ENCODE results near the gene FBXL12.
"Not testable (repeated sequence)": the region's sequence is repeated elsewhere in the genome, so short reads cannot be mapped to it uniquely, and the experiment has no call there.

FBXL12 gene

DNA sequence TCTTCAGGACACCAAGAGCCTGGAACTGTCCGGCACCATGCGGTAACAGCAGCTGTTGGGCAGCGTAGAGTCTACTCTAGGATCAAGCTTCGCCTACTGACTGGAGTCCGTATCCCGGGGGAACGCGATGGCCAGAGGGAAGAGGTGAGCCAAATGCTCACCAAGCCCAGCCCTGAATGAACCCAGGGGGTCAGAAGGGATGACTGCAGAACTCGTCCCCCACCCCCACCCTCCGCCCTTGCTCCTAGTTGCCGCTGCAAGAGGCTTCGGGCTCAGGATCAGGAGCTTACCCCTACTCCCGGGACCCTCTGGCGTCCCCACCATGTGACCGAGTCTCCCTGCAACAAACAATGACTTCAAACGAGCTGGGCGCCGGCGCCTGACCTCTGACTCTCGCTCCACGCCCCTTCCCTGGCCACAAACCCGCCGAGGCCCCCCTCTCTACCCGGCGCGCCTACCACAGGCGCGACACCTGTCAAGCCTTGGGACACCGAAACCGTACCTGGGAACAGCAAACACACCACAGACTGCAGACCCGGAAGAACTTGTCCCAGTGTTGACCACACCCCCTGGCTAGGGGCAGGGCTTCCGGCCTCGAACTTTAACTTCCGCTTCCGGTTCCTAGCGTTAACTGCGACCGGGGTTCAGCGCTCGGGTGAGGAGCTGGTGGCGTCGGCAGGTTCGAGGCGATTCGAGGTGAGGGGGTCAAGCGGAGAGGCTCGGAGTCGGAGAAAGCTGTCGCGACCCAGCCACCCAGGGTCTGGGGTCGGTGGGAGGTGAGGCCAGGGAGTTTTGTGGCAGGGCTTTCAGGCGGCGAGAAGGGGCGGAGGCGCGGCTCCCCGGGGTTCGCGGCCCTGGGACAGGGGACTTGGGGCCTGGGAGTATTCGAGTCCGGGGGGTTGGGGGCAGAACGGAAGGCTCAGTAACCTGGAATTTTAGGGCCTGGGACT is 8.7 kb upstream of the FBXL12 start, which contains the start of gene UBL5 (continued):
- no peak for TF ChIP-seq EGR2 (tag by site-specific recombination; IDR thresholded peaks at IDR 0.05; ENCODE audit: low read depth)
- TF ChIP-seq ZNF140 (tag by site-specific recombination; IDR thresholded peaks at IDR 0.05): no peak
- no peak for TF ChIP-seq ZNF184 (tag by site-specific recombination; IDR thresholded peaks at IDR 0.05)
- TF ChIP-seq, protein P1, sequence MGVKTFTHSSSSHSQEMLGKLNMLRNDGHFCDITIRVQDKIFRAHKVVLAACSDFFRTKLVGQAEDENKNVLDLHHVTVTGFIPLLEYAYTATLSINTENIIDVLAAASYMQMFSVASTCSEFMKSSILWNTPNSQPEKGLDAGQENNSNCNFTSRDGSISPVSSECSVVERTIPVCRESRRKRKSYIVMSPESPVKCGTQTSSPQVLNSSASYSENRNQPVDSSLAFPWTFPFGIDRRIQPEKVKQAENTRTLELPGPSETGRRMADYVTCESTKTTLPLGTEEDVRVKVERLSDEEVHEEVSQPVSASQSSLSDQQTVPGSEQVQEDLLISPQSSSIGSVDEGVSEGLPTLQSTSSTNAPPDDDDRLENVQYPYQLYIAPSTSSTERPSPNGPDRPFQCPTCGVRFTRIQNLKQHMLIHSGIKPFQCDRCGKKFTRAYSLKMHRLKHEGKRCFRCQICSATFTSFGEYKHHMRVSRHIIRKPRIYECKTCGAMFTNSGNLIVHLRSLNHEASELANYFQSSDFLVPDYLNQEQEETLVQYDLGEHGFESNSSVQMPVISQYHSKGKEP (tag by site-specific recombination; IDR thresholded peaks at IDR 0.05): no peak
- no peak for TF ChIP-seq GLIS2 (tag by site-specific recombination; IDR thresholded peaks at IDR 0.05)
- no peak for TF ChIP-seq ZNF423 (tag by site-specific recombination; IDR thresholded peaks at IDR 0.05)
- no peak for TF ChIP-seq REPIN1 (tag by site-specific recombination; IDR thresholded peaks at IDR 0.05; ENCODE audit: low read depth)
- no peak for TF ChIP-seq SALL2 (tag by site-specific recombination; IDR thresholded peaks at IDR 0.05; ENCODE audit: borderline replicate concordance)
- no peak for TF ChIP-seq YY2 (tag by site-specific recombination; IDR thresholded peaks at IDR 0.05)

DNA sequence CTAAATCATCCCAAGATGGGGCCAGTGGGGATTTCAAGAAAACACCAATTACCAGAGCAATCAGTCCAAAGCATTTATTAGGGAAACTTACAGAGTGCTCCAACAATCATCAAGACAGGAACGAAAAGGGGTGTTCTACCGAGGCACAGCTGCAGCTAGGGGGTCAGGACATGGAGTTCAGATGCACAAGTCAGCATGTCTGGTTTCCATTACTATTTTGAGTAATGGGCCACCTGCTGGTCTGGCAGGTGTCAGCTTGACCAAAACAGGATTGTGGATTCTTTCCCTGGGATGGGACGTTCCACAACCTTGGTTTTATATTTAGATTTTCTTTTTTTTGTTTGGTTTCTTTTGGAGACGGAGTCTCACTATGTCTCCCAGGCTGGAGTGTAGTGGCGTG is 4.9 kb upstream of the FBXL12 start:
- no peak for TF ChIP-seq SCRT1 (tag by site-specific recombination; IDR thresholded peaks at IDR 0.05; ENCODE audit: borderline replicate concordance)
- no peak for TF ChIP-seq ZNF16 (tag by site-specific recombination; IDR thresholded peaks at IDR 0.05; ENCODE audit: low read depth)
- TF ChIP-seq RBAK (tag by site-specific recombination; IDR thresholded peaks at IDR 0.05): no peak
- no peak for TF ChIP-seq ZNF391 (tag by site-specific recombination; IDR thresholded peaks at IDR 0.05; ENCODE audit: borderline replicate concordance, low read depth)
- TF ChIP-seq, protein P2, sequence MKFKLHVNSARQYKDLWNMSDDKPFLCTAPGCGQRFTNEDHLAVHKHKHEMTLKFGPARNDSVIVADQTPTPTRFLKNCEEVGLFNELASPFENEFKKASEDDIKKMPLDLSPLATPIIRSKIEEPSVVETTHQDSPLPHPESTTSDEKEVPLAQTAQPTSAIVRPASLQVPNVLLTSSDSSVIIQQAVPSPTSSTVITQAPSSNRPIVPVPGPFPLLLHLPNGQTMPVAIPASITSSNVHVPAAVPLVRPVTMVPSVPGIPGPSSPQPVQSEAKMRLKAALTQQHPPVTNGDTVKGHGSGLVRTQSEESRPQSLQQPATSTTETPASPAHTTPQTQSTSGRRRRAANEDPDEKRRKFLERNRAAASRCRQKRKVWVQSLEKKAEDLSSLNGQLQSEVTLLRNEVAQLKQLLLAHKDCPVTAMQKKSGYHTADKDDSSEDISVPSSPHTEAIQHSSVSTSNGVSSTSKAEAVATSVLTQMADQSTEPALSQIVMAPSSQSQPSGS (tag by site-specific recombination; IDR thresholded peaks at IDR 0.05; ENCODE audit: low read depth): no peak
- no peak for TF ChIP-seq ZNF121 (tag by site-specific recombination; IDR thresholded peaks at IDR 0.05)
- TF ChIP-seq, protein P3, sequence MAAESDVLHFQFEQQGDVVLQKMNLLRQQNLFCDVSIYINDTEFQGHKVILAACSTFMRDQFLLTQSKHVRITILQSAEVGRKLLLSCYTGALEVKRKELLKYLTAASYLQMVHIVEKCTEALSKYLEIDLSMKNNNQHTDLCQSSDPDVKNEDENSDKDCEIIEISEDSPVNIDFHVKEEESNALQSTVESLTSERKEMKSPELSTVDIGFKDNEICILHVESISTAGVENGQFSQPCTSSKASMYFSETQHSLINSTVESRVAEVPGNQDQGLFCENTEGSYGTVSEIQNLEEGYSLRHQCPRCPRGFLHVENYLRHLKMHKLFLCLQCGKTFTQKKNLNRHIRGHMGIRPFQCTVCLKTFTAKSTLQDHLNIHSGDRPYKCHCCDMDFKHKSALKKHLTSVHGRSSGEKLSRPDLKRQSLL (tag by site-specific recombination; IDR thresholded peaks at IDR 0.05): no peak
- no peak for TF ChIP-seq ZNF707 (tag by site-specific recombination; IDR thresholded peaks at IDR 0.05)
- TF ChIP-seq KLF10 (tag by site-specific recombination; IDR thresholded peaks at IDR 0.05): no peak
- no peak for TF ChIP-seq ZNF221 (tag by site-specific recombination; IDR thresholded peaks at IDR 0.05; ENCODE audit: borderline replicate concordance)
- TF ChIP-seq, protein P4, sequence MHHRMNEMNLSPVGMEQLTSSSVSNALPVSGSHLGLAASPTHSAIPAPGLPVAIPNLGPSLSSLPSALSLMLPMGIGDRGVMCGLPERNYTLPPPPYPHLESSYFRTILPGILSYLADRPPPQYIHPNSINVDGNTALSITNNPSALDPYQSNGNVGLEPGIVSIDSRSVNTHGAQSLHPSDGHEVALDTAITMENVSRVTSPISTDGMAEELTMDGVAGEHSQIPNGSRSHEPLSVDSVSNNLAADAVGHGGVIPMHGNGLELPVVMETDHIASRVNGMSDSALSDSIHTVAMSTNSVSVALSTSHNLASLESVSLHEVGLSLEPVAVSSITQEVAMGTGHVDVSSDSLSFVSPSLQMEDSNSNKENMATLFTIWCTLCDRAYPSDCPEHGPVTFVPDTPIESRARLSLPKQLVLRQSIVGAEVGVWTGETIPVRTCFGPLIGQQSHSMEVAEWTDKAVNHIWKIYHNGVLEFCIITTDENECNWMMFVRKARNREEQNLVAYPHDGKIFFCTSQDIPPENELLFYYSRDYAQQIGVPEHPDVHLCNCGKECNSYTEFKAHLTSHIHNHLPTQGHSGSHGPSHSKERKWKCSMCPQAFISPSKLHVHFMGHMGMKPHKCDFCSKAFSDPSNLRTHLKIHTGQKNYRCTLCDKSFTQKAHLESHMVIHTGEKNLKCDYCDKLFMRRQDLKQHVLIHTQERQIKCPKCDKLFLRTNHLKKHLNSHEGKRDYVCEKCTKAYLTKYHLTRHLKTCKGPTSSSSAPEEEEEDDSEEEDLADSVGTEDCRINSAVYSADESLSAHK (tag by site-specific recombination; IDR thresholded peaks at IDR 0.05): no peak
- no peak for TF ChIP-seq ZNF423 (tag by site-specific recombination; IDR thresholded peaks at IDR 0.05)
- TF ChIP-seq ZNF223 (tag by site-specific recombination; IDR thresholded peaks at IDR 0.05): no peak
- no peak for TF ChIP-seq ZNF670 (tag by site-specific recombination; IDR thresholded peaks at IDR 0.05; ENCODE audit: low read depth)
- no peak for TF ChIP-seq ZNF843 (tag by site-specific recombination; IDR thresholded peaks at IDR 0.05)
- TF ChIP-seq ZNF239 (tag by site-specific recombination; IDR thresholded peaks at IDR 0.05): no peak
- TF ChIP-seq ZNF311 (tag by site-specific recombination; IDR thresholded peaks at IDR 0.05; ENCODE audit: borderline replicate concordance): no peak
- no peak for TF ChIP-seq ZNF585B (tag by site-specific recombination; IDR thresholded peaks at IDR 0.05)
- TF ChIP-seq ZNF660 (tag by site-specific recombination; IDR thresholded peaks at IDR 0.05): no peak
- no peak for TF ChIP-seq ZNF501 (tag by site-specific recombination; IDR thresholded peaks at IDR 0.05)
- Histone ChIP-seq H3K9me3 (ENCODE audit: control insufficient read depth, insufficient read depth, low read depth, low read length) (no peaks in the 10 kb centered on the region), H3K4me1 (ENCODE audit: control insufficient read depth, insufficient read depth, low read length) (no peaks in the 10 kb centered on the region; the same call in 1 of the 2 replicates), H3K4me3 (ENCODE audit: low read depth, low read length) (no peak overlapping the region), H3K27ac (ENCODE audit: extremely low read depth, low read depth, low read length) (no peak overlapping the region), H3K36me3 (ENCODE audit: control insufficient read depth in 2 of 2, insufficient read depth in 1 of 2, low read length in 2 of 2) (peaks cover 4% of the 10 kb centered on the region in 2 experiments; a peak in 2 of 3 replicates)
- ChIA-PET POLR2A (interaction anchor here (0.6 kb wide), 1 partner anchor 1749 kb away, joined by 5 read pairs; no protein-coding TSS in a partner anchor), CTCF (no interaction called here)

DNA sequence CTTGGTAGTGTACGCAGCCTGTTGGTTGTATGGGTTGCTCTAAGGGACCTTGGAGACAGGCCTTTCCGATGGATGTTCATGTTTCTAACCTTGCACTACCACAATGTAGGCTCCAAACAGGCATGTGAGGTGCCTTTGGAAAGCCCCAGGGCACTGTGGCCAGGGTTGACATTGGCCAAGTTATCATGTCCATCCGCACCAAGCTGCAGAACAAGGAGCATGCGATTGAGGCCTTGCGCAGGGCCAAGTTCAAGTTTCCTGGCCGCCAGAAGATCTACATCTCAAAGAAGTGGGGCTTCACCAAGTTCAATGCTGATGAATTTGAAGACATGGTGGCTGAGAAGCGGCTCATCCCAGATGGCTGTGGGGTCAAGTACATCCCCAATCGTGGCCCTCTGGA is 1.2 kb upstream of the FBXL12 start:
- POLR2A ChIA-PET: interaction anchor here (1.9 kb wide), 1 partner anchor 15 kb away, joined by 8 read pairs; the partner anchor contains the start of gene PIN1
- CTCF ChIA-PET; H3K27ac ChIP-seq (ENCODE audit: extremely low read depth, low read depth, low read length); H3K4me1 ChIP-seq (ENCODE audit: control insufficient read depth, insufficient read depth, low read length); H3K4me3 ChIP-seq (ENCODE audit: low read depth, low read length); H3K9me3 ChIP-seq (ENCODE audit: control insufficient read depth, insufficient read depth, low read depth, low read length); H3K36me3 ChIP-seq (ENCODE audit: control insufficient read depth in 2 of 2, insufficient read depth in 1 of 2, low read length in 2 of 2): not testable (repeated sequence)
